HG02938 (cell line): ENCODE data around the gene OPN1MW.
"Not testable (repeated sequence)": the region's sequence is repeated elsewhere in the genome, so short reads cannot be mapped to it uniquely, and the experiment has no call there.

Experiments used
- ATAC-seq: cut with Tn5 transposase; IDR thresholded peaks from one replicate; pipeline ENCODE4 v1.9.1; 2021; ENCODE audit warnings: mild to moderate bottlenecking, moderate library complexity; ENCODE audit not compliant: unreplicated experiment

Gene OPN1MW

DNA sequence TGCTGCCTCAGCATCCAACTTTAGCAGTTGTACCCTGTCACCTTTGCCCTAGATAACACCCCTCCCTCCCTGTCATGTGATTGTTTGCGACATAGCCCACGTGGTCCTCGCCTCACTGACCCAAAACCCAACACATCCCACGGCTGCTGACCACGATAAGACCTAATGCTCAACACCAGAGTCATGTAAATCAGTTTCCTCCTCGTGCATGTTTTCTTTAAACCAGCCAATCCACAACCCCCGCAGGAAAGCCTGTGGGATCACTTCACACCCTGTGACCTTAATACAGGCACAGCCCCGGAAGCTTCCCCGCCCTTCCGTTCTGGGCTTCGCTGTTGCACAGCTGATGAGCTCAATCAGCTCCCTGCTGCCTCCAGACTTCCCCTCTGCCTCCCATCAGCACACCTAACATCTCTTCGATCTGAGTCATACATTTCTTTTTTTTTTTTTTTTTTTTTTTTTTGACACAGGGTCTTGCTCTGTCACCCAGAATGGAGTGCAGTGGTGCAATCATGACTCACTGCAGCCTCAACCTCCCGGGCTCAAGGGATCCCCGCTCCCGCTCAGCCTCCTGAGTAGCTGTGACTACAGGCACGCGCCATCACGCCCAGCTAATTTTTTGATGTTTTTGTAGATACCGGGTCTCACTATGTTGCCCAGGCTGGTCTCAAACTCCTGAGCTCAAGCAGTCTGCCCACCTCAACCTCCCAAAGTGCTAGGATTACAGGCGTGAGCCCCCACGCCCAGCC is 27.4 kb downstream of the OPN1MW start:
- not testable (repeated sequence) for ATAC-seq

GRCh38 chrX:154211057-154211456 is 28.7 kb downstream of the OPN1MW start:
- ATAC-seq, result not testable (repeated sequence)

- not testable (repeated sequence) for ATAC-seq
These were observed 29.1 kb downstream of the OPN1MW start for GRCh38 chrX:154211499-154211898.

DNA sequence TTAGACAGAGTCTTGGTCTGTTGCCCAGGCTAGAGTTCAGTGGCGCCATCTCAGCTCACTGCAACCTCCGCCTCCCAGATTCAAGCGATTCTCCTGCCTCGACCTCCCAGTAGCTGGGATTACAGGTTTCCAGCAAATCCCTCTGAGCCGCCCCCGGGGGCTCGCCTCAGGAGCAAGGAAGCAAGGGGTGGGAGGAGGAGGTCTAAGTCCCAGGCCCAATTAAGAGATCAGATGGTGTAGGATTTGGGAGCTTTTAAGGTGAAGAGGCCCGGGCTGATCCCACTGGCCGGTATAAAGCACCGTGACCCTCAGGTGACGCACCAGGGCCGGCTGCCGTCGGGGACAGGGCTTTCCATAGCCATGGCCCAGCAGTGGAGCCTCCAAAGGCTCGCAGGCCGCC is 37.1 kb downstream of the OPN1MW start, which contains the start of gene OPN1MW2:
Gene OPN1MW2 (plus strand): TSS at position 301 of the 400 bp plus-strand sequence. CDS start 60 bp downstream, at position 361.
- not testable (repeated sequence) for ATAC-seq

DNA sequence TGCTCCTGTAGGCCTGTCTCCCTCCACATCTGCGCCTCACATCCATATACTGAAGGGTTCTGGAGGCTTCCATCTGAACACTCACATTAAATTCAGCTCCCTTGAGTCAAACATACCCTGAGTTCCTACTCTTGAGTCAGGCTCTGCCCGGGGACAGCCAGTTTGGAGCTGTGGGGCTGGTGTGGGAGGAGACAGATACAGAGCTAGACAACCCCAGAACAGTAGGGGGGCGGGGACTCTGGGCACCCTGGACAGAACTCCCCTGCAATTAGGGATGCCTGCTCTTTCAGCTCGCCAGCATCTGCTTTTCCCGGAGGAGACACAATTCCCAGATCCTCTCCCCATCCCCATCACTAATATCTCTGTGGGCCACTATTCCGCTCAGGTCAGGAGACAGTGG is 42.9 kb downstream of the OPN1MW start:
- not testable (repeated sequence) for ATAC-seq

DNA sequence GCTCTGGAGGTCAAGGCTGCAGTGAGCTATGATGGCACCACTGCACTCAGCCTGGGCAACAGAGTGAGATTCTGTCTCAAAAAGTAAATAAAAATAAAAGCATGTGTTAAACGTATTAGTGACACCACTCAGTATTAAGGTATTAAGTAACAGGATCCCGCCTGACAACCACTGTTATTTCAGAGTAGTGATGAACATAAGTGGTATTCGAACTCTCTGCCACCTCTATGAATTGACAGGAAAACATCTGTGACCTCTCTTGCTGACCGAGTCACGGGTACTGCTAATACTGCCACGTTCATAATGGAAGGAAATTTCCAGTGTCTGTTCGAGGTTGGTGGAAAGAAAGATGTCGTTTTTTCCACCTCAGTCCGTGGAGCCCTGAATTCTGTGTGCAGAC is 44.3 kb downstream of the OPN1MW start:
- not testable (repeated sequence) for ATAC-seq

- not testable (repeated sequence) for ATAC-seq
These were observed 49.0 kb downstream of the OPN1MW start for GRCh38 chrX:154231443-154231842.

- not testable (repeated sequence) for ATAC-seq
These were observed 51.2 kb downstream of the OPN1MW start for GRCh38 chrX:154233620-154234019.

DNA sequence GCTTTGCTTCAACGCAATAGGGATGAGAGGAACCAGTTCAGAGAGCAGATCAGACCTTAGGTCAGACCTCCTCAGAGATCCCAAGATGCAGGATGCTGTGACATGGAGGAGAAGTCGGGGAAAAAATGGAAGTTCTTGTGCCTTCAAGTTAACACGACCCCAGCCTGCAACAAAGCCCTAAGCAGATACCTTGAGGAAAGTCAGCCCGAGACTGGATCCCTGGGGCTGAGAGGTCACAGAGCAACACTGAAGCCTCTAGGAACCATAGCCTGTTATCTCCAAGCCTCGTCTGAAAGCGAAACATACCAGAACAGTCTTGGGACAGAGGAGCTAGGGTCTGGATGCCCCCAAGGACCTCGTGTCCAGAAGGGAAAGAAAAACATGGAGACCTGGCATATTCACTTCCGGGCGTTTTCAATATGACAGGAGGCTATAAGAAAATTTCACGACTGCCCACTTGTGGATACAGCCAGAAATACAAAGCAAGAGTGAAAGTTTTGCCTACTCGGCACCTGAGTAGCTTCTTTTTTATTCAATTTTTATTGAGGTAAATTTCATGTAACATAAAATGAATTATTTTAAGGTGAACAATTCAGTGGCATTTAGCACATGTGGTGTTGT is 56.7 kb downstream of the OPN1MW start:
- ATAC-seq, result not testable (repeated sequence)

GRCh38 chrX:154239982-154240503 is 57.6 kb downstream of the OPN1MW start:
- ATAC-seq, result not testable (repeated sequence)
